PC-3 (cell line): ENCODE data around the gene DMGDH.

Experiments used
- EZH2phosphoT487 ChIP-seq: fragments of 300-600 bp; sonication (generic); IDR thresholded peaks from 2 replicates; pipeline ENCODE4 v1.6.1; 2018; ENCODE audit warnings: mild to moderate bottlenecking, antibody characterized with exemption, low read length, borderline replicate concordance
- TF ChIP-seq, protein P1 (sequence below): fragments of 300-600 bp; sonication (generic); conservative IDR thresholded peaks from 2 replicates; pipeline ENCODE4 v1.5.1; 2017; ENCODE audit warnings: antibody characterized with exemption, low read depth, mild to moderate bottlenecking, low read length

DNA sequence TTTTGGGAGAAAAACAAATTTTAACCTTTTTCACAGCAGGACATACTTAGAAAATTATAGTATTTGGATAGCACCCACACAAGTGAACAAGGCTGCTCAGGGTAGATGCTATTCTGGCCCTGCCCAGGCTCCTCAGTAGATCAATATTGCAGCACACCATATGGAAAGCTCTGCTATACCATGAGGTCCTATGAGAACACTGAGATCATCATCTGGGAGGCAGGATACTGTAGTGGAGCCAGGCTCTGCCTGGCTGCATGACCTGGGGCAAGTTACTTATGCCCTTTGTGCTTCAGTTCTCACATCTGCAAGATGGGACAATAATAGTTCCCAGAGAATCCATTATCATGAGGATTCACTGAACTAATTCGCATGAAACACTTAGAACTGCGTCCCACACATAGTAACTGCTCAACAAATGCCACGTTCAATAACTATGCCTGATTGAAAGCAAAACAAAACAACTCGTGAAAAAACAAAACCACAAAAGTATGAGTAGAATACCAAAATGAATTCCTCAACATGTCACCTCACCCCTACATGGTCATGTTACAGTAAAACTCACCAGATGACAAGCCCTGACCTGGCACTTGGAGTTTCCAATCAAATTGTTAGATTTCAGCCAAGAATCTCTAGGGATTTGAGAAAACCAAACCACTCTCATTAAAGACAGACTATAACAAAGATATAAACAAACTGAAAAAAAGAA, 116.2 kb downstream of the DMGDH start:
- no peak for TF ChIP-seq EZH2phosphoT487
- TF ChIP-seq, protein P1, sequence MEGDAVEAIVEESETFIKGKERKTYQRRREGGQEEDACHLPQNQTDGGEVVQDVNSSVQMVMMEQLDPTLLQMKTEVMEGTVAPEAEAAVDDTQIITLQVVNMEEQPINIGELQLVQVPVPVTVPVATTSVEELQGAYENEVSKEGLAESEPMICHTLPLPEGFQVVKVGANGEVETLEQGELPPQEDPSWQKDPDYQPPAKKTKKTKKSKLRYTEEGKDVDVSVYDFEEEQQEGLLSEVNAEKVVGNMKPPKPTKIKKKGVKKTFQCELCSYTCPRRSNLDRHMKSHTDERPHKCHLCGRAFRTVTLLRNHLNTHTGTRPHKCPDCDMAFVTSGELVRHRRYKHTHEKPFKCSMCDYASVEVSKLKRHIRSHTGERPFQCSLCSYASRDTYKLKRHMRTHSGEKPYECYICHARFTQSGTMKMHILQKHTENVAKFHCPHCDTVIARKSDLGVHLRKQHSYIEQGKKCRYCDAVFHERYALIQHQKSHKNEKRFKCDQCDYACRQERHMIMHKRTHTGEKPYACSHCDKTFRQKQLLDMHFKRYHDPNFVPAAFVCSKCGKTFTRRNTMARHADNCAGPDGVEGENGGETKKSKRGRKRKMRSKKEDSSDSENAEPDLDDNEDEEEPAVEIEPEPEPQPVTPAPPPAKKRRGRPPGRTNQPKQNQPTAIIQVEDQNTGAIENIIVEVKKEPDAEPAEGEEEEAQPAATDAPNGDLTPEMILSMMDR: no peak
